Hepatocyte (in vitro differentiated cells): ENCODE results near the gene PRR5. TPM values are rescaled to one million over a fixed set of nuclear protein-coding genes. Genes with fewer than 3 reads are reported as not detected.

ENCODE experiments used
- DNase-seq: peaks from one replicate; pipeline ENCODE4 v3.0.0-alpha.2; 2016; ENCODE audit warnings: low spot score
- H2AFZ ChIP-seq: fragments of 200-600 bp; sonication (generic); 2 replicates; pipeline ENCODE4 v1.6.0; 2016; ENCODE audit warnings: antibody characterized with exemption, mild to moderate bottlenecking
- H3K27ac ChIP-seq: fragments of 200-600 bp; sonication (generic); 2 replicates; pipeline ENCODE4 v1.5.1; 2016; ENCODE audit warnings: mild to moderate bottlenecking
- H3K27me3 ChIP-seq: fragments of 200-600 bp; sonication (generic); 2 replicates; pipeline ENCODE4 v1.6.1; 2016
- H3K36me3 ChIP-seq: fragments of 200-600 bp; sonication (generic); replicated peaks from 2 replicates; pipeline ENCODE4 v1.5.1; 2016; ENCODE audit warnings: low read depth; ENCODE audit not compliant: insufficient read depth
- H3K4me1 ChIP-seq: fragments of 200-600 bp; sonication (generic); 2 replicates; pipeline ENCODE4 v1.5.1; 2016; ENCODE audit warnings: mild to moderate bottlenecking, moderate library complexity; ENCODE audit not compliant: insufficient read depth
- H3K4me2 ChIP-seq: fragments of 200-600 bp; sonication (generic); 2 replicates; pipeline ENCODE4 v1.6.0; 2016
- H3K4me3 ChIP-seq: fragments of 200-600 bp; sonication (generic); 2 replicates; pipeline ENCODE4 v1.5.1; 2016; ENCODE audit warnings: mild to moderate bottlenecking
- H3K79me2 ChIP-seq: fragments of 200-600 bp; sonication (generic); 2 replicates; pipeline ENCODE4 v1.6.0; 2017; ENCODE audit warnings: mild to moderate bottlenecking
- H3K9me2 ChIP-seq: fragments of 200-600 bp; sonication (generic); replicated peaks from 2 replicates; pipeline ENCODE4 v1.6.0; 2017; ENCODE audit warnings: mild to moderate bottlenecking; ENCODE audit not compliant: insufficient read depth
- H3K9me3 ChIP-seq: fragments of 200-600 bp; sonication (generic); 2 replicates; pipeline ENCODE4 v1.5.1; 2016; ENCODE audit warnings: low read depth, mild to moderate bottlenecking
- H4K20me1 ChIP-seq: fragments of 200-600 bp; sonication (generic); 2 replicates; pipeline ENCODE4 v1.6.0; 2016; ENCODE audit warnings: mild to moderate bottlenecking; ENCODE audit not compliant: insufficient read depth, poor library complexity, severe bottlenecking
- EZH2 ChIP-seq: fragments of 200-600 bp; sonication (generic); IDR thresholded peaks from 2 replicates; pipeline ENCODE4 v1.6.1; 2016; ENCODE audit warnings: antibody characterized with exemption, mild to moderate bottlenecking, borderline replicate concordance
- EZH2phosphoT487 ChIP-seq: fragments of 200-600 bp; sonication (generic); IDR thresholded peaks from one replicate; pipeline ENCODE4 v1.6.1; 2018; ENCODE audit warnings: antibody characterized with exemption, mild to moderate bottlenecking, low read depth, moderate library complexity; ENCODE audit not compliant: unreplicated experiment, severe bottlenecking
- WGBS: methylation state at CpG from one replicate; pipeline ENCODE4 v1.1.6; 2016; ENCODE audit warnings: low lambda C conversion rate; ENCODE audit errors: missing lambda C conversion rate; 5-methylcytosine and 5-hydroxymethylcytosine counted together
- polyA plus RNA-seq: library from polyadenylated mRNA; unstranded; fragments of >200 nt; fragmentation: Nextera tagmentation; extraction: Ambion mirVana; gene quantifications from 2 replicates; pipeline ENCODE4 v1.2.1, GENCODE V29; 2016
- total RNA-seq: library from RNA; depleted of rRNA; stranded (reverse); fragments of >200 nt; gene quantifications from 2 replicates; pipeline ENCODE4 v1.2.3, GENCODE V29; 2014
- TF ChIP-seq, protein P1 (sequence below): fragments of 200-600 bp; sonication (generic); IDR thresholded peaks from 2 replicates; pipeline ENCODE4 v1.5.1; 2016; ENCODE audit warnings: antibody characterized with exemption, mild to moderate bottlenecking; ENCODE audit not compliant: poor library complexity

The PRR5 gene
- total and polyA plus RNA-seq, 2 experiments from 2014 or later, result 44.2 to 84.9 TPM

DNA sequence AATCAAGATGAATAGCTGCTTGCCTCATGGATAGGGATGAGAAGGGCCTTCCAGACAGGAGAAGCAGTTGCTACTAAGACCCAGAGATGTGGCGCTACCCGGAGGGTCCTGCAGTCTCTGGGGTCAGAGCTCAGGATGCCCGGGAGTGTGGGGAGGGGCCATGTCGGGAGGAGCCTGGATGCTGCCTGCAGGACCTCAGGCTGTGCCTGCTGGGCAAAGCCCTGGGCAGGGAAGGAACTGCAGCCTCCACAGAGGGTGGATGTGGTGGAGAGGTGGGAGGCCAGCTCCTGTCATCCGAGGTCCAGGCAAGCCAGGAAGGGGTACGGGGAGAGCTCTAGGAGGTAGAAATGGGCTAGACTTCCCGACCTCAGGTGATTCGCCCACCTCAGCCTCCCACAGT is 11.0 kb downstream of the PRR5 start:
- Histone ChIP-seq H3K36me3 (no peaks in the 10 kb centered on the region), H3K9me3 (no peaks in the 10 kb centered on the region), H3K27me3 (no peaks in the 10 kb centered on the region), H3K9me2 (no peaks in the 10 kb centered on the region), H3K4me3 (no peak overlapping the region), H3K4me1 (peaks cover 23% of the 10 kb centered on the region), H2AFZ (no peak overlapping the region), H3K79me2 (peaks cover 53% of the 10 kb centered on the region), H3K4me2 (no peak overlapping the region), H4K20me1 (peaks cover 45% of the 10 kb centered on the region), H3K27ac (no peak overlapping the region)
- TF ChIP-seq, protein P1, sequence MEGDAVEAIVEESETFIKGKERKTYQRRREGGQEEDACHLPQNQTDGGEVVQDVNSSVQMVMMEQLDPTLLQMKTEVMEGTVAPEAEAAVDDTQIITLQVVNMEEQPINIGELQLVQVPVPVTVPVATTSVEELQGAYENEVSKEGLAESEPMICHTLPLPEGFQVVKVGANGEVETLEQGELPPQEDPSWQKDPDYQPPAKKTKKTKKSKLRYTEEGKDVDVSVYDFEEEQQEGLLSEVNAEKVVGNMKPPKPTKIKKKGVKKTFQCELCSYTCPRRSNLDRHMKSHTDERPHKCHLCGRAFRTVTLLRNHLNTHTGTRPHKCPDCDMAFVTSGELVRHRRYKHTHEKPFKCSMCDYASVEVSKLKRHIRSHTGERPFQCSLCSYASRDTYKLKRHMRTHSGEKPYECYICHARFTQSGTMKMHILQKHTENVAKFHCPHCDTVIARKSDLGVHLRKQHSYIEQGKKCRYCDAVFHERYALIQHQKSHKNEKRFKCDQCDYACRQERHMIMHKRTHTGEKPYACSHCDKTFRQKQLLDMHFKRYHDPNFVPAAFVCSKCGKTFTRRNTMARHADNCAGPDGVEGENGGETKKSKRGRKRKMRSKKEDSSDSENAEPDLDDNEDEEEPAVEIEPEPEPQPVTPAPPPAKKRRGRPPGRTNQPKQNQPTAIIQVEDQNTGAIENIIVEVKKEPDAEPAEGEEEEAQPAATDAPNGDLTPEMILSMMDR, result no peak
- TF ChIP-seq EZH2 (no peak), EZH2phosphoT487 (no peak)
- 97% methylated on average over 8 of the region's 8 CpGs for WGBS
- DNase-seq, result no peak

DNA sequence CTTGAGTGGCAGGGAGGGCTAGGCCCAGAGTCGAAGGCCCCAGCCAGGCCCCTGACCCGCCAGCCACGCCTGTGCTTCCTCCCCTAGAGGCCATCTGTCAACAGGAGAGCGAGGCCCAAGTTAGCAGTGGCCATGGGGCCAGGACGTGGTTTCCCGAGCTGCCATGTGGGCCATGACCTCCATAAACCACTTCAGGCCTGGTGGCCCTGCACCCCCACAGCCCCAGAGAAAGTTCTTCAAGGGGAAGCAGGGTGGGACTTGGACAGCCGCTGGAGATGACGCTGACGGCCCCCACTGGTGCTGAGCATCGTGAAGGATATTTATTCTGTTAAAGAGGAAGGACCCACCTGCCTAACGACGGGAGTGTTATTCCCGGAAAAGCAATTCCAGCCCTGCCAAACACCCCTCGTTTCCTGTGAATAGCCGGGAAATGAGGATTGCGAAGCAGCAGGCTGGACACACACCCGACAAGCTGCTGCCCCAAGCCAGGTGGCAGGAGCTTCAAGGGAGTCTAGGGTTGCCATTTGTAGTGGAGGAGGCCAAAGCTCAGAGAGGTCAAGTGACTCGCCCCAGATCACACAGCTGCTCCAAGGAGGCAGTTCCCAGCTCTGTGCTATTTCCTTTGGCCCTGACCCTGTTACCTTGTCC is 12.8 kb downstream of the PRR5 start:
- Histone ChIP-seq H3K79me2 (peaks cover 44% of the 10 kb centered on the region), H4K20me1 (peaks cover 44% of the 10 kb centered on the region), H3K9me2 (no peaks in the 10 kb centered on the region), H3K4me3 (no peak overlapping the region), H3K4me2 (no peak overlapping the region), H3K27ac (no peak overlapping the region), H3K27me3 (no peaks in the 10 kb centered on the region), H3K36me3 (no peaks in the 10 kb centered on the region), H2AFZ (no peak overlapping the region), H3K9me3 (no peaks in the 10 kb centered on the region), H3K4me1 (peaks cover 26% of the 10 kb centered on the region)
- TF ChIP-seq EZH2 (no peak), EZH2phosphoT487 (no peak)
- TF ChIP-seq, protein P1, result no peak
- no peak for DNase-seq
- WGBS, result 83% methylated on average over 18 of the region's 18 CpGs

DNA sequence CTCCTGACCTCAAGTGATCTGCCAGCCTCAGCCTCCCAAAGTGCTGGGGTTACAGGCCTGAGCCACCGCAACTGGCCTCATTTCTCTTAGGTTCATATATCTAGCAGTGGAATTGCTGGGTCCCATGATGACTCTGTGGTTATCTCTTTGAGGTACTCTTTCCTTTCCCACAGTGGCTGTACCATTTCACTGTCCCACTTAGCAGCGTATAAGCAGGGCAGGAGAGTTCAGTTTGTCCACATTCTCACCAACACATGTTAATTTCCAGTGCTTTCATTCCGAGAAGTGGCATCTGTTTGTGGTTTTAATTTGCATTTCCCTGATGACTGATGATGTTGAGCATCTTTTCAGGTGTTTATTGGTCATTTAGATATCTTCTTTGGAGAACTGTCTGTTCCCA is 16.4 kb downstream of the PRR5 start:
- WGBS, result 97% methylated on average over 3 of the region's 3 CpGs
- Histone ChIP-seq H3K27ac (no peak overlapping the region), H3K79me2 (peaks cover 14% of the 10 kb centered on the region), H3K27me3 (no peaks in the 10 kb centered on the region), H4K20me1 (peaks cover 15% of the 10 kb centered on the region), H3K4me1 (peaks cover 10% of the 10 kb centered on the region), H3K9me2 (no peaks in the 10 kb centered on the region), H2AFZ (no peak overlapping the region), H3K9me3 (no peaks in the 10 kb centered on the region), H3K4me2 (no peak overlapping the region), H3K4me3 (no peak overlapping the region), H3K36me3 (no peaks in the 10 kb centered on the region)
- no peak for DNase-seq
- TF ChIP-seq, protein P1, result no peak
- TF ChIP-seq EZH2phosphoT487 (no peak), EZH2 (no peak)
